ENCODE results near the gene VWA5B1.

Gene VWA5B1

GRCh38 chr1:20278692-20279130, 12.0 kb upstream of the VWA5B1 start:
- Histone ChIP-seq H3K27me3 (ENCODE audit: insufficient read depth, poor library complexity, severe bottlenecking) (no peaks in the 10 kb centered on the region), H3K4me3 (replicated peaks; ENCODE audit: insufficient read depth, low read length) (no peak overlapping the region), H3K27ac (replicated peaks) (no peak overlapping the region)
- DNase-seq (ENCODE audit: low read depth in 1 of 2, low spot score in 1 of 2) = no peak
- TF ChIP-seq, protein P1, sequence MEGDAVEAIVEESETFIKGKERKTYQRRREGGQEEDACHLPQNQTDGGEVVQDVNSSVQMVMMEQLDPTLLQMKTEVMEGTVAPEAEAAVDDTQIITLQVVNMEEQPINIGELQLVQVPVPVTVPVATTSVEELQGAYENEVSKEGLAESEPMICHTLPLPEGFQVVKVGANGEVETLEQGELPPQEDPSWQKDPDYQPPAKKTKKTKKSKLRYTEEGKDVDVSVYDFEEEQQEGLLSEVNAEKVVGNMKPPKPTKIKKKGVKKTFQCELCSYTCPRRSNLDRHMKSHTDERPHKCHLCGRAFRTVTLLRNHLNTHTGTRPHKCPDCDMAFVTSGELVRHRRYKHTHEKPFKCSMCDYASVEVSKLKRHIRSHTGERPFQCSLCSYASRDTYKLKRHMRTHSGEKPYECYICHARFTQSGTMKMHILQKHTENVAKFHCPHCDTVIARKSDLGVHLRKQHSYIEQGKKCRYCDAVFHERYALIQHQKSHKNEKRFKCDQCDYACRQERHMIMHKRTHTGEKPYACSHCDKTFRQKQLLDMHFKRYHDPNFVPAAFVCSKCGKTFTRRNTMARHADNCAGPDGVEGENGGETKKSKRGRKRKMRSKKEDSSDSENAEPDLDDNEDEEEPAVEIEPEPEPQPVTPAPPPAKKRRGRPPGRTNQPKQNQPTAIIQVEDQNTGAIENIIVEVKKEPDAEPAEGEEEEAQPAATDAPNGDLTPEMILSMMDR (IDR thresholded peaks at IDR 0.05; ENCODE audit: insufficient read depth, low read length) = no peak
- no peak for TF ChIP-seq REST (IDR thresholded peaks at IDR 0.05; ENCODE audit: insufficient replicate concordance, low read depth)

- Histone ChIP-seq H3K27me3 (ENCODE audit: insufficient read depth, poor library complexity, severe bottlenecking) (no peaks in the 10 kb centered on the region), H3K4me3 (replicated peaks; ENCODE audit: insufficient read depth, low read length) (no peak overlapping the region), H3K27ac (replicated peaks) (no peak overlapping the region)
- no peak for DNase-seq (ENCODE audit: low read depth in 1 of 2, low spot score in 1 of 2)
- TF ChIP-seq REST (IDR thresholded peaks at IDR 0.05; ENCODE audit: insufficient replicate concordance, low read depth) (no peak), SPI1 (IDR thresholded peaks at IDR 0.05; ENCODE audit: borderline replicate concordance, low read depth) (no peak), POLR2AphosphoS5 (IDR thresholded peaks at IDR 0.05; ENCODE audit: low read depth) (no peak), GABPA (IDR thresholded peaks at IDR 0.05; ENCODE audit: low read depth) (no peak)
- TF ChIP-seq, protein P1 (IDR thresholded peaks at IDR 0.05; ENCODE audit: insufficient read depth, low read length) = no peak
These were observed 11.2 kb upstream of the VWA5B1 start for GRCh38 chr1:20279509-20279908.

DNA sequence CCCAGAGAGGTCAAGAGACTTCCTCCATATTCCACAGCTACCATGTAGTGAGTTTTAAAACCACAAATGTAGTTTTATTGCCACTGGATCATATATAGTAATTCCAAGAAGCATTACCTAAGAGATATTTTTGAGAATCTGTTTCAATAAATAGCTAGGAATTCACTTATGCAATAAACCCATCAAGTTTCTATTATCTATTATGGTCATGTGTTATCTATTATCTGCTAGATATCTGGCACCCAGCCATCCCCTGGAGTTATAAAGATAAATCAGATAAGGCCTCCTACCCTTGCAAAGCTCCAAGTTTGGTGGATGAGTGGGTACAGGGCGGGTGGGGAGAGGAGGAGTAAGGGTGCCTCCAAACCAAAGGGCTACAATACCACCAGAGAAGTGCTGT, 10.3 kb upstream of the VWA5B1 start:
- TF ChIP-seq GABPA (IDR thresholded peaks at IDR 0.05; ENCODE audit: low read depth) (no peak), REST (IDR thresholded peaks at IDR 0.05; ENCODE audit: insufficient replicate concordance, low read depth) (no peak), POLR2AphosphoS5 (IDR thresholded peaks at IDR 0.05; ENCODE audit: low read depth) (no peak), SPI1 (IDR thresholded peaks at IDR 0.05; ENCODE audit: borderline replicate concordance, low read depth) (no peak)
- TF ChIP-seq, protein P1 (IDR thresholded peaks at IDR 0.05; ENCODE audit: insufficient read depth, low read length) = no peak
- Histone ChIP-seq H3K4me3 (replicated peaks; ENCODE audit: insufficient read depth, low read length) (no peak overlapping the region), H3K27ac (replicated peaks) (no peak overlapping the region), H3K27me3 (ENCODE audit: insufficient read depth, poor library complexity, severe bottlenecking) (no peaks in the 10 kb centered on the region)
- no peak for DNase-seq (ENCODE audit: low read depth in 1 of 2, low spot score in 1 of 2)

Measured in HL-60 (cell line).